HG02870 (cell line): ENCODE results near the gene HMMR.
"Not testable (repeated sequence)": the region's sequence is repeated elsewhere in the genome, so short reads cannot be mapped to it uniquely, and the experiment has no call there.

Source experiments
- ATAC-seq: cut with Tn5 transposase; IDR thresholded peaks from one replicate; pipeline ENCODE4 v1.9.1; 2021; ENCODE audit warnings: mild to moderate bottlenecking, moderate library complexity; ENCODE audit not compliant: unreplicated experiment

HMMR gene, protein sequence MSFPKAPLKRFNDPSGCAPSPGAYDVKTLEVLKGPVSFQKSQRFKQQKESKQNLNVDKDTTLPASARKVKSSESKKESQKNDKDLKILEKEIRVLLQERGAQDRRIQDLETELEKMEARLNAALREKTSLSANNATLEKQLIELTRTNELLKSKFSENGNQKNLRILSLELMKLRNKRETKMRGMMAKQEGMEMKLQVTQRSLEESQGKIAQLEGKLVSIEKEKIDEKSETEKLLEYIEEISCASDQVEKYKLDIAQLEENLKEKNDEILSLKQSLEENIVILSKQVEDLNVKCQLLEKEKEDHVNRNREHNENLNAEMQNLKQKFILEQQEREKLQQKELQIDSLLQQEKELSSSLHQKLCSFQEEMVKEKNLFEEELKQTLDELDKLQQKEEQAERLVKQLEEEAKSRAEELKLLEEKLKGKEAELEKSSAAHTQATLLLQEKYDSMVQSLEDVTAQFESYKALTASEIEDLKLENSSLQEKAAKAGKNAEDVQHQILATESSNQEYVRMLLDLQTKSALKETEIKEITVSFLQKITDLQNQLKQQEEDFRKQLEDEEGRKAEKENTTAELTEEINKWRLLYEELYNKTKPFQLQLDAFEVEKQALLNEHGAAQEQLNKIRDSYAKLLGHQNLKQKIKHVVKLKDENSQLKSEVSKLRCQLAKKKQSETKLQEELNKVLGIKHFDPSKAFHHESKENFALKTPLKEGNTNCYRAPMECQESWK

DNA sequence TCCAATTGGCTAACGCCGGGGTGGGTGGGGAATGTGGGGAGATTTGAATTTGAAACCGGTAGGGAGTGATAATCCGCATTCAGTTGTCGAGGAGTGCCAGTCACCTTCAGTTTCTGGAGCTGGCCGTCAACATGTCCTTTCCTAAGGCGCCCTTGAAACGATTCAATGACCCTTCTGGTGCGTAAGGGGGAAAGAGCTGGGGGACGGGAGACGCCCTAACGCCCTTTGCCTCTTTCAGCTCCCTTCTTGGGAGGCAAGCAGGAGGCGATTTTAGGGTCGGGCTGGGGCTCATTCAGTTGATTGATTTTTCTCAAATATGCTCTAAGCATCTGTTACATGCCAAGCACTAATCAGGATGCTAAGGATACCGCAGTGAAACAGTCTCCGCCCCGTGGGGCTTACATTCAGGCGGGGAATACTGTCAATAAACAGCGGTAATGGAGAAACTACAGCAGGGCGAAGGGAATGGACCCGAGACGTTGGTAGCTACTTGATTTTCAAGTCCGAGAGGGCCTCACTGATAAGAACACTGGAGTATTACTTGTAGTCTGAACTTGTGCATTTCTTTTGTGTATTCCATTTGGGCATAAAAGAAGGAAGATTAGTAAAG, at the start of gene HMMR:
HMMR (plus strand) TSS at position 71 of the 610 bp plus-strand sequence; CDS start at position 132, 61 bp downstream.
- ATAC-seq, result no peak

DNA sequence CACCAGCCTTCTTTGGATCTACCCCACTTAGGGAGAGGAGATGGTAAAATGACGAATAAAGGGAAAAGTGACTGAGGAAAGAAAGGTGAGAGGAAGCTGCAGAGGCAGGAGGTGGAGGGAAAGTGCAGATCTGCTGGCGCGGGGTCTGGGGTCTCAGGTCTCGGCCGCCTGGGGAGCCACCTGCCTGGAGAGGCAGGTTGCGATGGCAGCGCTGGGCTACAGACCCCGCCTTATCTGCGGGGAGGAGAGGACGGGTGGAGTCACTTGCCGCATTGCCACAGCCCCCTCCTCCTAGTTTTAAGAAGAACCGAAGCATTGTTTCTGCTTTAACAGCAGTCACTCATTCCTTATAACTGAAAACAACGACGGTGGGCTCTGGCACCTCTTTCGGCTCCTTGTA, 44.8 kb upstream of the HMMR start:
- not testable (repeated sequence) for ATAC-seq

DNA sequence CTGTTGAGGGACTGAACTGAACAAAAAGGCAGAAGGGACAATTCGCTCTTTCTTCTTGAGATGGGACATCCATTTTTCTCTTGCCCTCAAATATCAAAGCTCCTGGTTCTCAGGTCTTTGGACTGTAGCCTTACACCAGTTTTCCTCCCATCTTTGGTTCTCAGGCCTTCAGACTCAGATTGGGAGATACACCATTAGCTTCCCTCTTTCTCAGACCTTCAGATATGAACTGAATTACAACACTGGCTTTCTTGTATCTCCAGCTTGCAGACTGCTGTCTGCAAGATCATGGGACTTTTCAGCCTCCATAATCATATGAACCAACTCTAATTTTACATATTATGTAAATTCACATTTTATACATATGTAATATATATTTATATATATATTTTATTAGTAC, 35.6 kb upstream of the HMMR start:
- ATAC-seq, result no peak

DNA sequence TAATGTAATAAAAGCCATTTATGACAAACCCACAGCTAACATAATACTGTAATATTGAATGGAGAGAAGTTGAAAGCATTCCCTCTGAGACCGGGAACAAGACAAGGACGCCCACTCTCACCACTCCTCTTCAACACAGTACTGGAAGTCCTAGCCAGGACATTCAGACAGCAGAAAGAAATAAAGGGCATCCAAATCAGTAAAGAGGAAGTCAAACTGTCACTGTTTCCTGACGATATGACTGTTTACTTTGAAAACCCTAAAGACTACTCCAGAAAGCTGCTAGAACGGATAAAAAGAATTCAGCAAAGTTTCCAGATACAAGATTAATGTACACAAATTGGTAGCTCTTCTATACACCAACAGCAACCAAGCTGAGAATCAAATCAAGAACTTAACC, 34.3 kb upstream of the HMMR start:
- not testable (repeated sequence) for ATAC-seq

DNA sequence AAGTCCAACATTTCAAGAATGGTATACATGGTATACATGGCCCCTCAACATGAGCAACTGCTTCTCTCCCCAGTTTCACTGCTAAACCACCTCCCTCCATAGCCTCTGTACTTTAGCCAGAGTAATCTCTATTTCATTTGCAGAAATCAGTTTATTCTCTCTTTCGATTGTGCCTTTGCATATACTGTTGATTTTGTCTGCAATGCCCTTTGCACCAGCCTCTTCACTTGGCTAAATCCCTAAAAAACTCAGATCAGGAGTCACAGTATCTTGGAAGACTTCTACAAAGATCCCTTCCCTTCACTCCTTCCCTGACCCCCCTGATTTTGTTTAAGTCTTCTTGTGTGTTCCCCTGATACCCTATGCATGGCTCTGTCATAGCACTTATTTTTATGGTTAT, 27.9 kb upstream of the HMMR start:
- ATAC-seq, result no peak

DNA sequence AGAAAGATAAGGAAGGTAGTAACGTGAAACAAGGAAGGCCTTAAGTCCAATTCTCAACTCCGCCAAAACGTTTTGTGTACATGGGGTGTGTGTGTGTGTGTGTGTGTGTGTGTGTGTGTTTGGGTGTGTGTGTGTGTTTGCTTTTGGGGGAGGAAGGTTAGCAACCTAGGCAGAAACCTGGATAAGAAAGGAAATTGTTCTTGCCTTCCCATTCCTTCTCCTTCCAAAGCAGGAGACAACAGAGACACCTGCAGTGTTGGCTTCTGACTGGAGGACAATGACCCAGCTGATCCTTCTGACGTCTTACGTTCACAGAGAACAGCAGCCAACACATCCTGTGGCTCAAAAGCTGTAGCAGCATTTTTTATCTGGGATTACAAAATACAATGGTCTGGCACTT, 27.2 kb upstream of the HMMR start:
- ATAC-seq, result no peak

DNA sequence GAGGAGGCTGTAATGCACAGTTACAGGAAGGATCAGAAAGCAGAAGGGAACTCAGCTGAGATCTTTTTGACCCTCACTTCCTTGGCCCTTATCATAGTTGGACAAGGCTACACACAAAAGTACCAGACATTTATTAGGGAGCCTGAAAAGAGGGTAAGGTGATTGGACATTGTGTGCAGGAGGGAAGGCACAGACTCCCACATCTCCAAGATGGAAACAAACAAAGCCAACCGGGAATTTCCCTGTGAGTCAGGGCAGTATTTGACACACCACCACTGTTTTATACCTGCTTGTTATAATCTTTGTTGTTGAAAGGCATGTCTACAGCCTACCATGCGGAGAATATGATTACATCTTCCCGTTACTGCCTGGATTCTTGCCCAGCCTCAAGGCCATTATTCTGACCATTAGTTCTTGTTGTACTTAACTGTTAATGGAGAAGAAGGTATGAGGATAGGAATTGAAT, 26.0 kb upstream of the HMMR start:
- no peak for ATAC-seq

DNA sequence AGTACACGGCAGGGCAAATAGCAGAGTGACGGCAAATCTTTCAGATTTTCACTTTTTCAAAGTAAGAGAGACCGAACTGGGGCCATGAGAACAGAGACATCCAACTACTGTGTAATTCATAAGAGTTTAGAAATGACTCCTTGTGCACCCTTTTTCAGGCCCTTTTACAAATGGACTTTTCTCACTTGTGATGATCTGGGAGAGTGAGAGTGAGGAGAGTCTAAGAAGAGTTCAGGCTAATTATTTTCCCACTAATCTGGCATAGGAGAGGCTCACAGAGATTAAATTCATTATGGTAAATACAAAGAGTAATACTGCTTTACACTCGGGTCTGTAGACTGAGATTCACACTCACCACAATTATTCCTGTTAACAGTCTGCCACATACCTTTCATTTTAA, 23.9 kb upstream of the HMMR start:
- ATAC-seq, result no peak

DNA sequence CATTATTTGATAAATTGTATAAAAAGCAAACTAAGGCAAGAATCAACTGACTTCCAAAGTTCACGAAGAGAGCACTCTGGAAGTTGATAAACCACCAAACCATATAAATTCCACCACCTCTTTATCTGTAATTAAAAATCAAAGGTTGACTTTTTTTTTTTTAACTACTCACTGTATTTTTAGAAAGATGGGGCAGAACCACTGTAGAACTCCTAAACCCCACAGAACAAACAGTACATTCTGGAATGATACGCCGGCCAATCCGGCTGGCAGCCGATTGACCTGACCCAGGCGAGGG, 23.5 kb upstream of the HMMR start:
- ATAC-seq, result no peak

DNA sequence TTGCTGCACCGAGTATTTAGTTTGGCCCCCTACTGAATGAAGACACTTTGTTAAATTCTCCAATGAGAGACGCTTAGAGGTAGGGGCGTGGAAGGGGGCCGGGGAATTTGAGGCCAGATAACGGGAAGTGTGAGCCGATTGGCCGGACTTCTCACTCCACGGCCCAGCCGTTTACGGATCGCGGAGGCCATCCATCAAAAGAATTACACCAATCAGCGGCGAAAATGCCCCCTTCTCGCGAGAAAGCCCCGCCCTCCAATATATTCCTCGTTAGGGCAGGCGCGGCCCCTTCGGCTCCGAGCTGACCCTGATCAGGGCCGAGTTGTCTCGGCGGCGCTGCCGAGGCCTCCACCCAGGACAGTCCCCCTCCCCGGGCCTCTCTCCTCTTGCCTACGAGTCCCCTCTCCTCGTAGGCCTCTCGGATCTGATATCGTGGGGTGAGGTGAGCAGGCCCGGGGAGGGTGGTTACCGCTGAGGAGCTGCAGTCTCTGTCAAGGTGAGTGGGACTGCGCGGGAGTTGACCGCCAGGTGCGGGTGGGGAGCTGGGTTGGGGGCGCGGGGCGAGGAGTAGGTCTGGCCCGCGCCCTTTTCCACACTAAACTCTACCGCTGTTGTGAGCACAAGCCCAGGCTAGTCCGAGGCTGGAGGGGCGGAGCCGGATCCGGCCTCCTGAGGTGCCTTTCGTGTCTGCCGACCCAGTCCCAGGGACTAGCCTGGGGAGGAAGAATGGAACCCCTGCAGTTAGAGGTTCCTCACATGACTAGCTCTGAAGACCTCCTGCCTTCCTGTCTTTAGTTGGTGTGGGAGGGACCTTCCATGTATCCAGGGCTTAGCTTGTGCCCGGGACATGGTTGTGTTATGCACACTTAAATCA, 22.9 kb upstream of the HMMR start, which contains the start of gene CCNG1:
CCNG1 (plus strand) TSS at position 287 of the 874 bp plus-strand sequence. CDS start 1,662 bp downstream, outside the sequence.
- peak; percentile 94 for ATAC-seq

DNA sequence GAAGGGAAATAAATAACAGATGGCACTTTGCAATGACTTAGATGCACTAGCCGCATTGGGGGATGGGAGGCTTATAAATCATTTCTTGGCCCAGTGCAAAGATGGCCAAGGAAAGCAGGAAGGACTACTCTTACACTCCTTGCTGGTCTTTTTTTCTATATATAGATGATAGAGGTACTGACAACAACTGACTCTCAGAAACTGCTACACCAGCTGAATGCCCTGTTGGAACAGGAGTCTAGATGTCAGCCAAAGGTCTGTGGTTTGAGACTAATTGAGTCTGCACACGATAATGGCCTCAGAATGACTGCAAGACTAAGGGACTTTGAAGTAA, 21.4 kb upstream of the HMMR start:
- ATAC-seq, result peak; percentile 19

DNA sequence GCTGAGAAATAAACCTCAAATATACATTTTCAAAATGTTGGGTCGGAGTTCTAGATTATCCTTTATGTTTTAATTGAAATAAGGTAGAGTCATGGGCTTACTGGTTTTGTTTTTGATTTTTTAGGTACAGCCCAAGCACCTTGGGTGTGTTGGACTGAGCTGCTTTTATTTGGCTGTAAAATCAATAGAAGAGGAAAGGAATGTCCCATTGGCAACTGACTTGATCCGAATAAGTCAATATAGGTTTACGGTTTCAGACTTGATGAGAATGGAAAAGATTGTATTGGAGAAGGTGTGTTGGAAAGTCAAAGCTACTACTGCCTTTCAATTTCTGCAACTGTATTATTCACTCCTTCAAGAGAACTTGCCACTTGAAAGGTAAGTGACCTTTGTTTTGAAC, 19.5 kb upstream of the HMMR start:
- no peak for ATAC-seq

DNA sequence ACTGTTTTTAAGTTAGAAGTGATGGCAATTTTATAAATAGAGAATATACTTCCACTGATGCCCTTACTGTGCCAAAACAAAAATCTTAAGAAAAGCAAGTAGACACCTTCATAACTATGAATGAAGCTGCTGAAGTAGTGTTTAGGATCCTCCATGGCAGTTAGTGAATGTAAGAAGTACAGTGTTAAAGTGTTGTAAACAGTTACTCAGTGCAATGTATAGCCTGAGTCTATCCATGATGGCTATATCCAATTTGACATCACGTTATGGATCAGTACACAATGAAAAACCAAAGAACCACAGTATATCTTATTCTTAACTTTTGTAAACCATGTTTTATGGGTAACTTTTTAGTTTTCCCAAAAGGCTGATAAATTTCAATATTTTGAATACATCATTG, 15.9 kb upstream of the HMMR start:
- ATAC-seq, result no peak

DNA sequence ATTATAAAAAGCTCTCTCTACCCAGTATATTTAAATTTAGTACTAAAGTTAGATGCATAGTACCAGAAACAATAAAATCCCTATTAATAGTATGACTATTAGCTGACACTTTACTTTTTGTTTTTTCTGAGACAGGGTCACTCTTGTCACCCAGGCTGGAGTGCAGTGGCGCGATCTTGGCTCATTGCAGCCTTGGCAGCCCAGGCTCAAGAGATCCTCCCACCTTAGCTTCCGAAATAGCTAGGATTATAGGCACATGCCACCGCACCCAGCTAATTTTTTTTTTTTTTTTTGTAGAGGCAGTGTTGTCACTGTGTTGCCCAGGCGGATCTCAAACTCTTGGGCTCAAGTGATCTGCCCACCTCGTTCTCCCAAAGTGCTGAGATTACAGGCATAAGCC, 15.1 kb upstream of the HMMR start:
- no peak for ATAC-seq

DNA sequence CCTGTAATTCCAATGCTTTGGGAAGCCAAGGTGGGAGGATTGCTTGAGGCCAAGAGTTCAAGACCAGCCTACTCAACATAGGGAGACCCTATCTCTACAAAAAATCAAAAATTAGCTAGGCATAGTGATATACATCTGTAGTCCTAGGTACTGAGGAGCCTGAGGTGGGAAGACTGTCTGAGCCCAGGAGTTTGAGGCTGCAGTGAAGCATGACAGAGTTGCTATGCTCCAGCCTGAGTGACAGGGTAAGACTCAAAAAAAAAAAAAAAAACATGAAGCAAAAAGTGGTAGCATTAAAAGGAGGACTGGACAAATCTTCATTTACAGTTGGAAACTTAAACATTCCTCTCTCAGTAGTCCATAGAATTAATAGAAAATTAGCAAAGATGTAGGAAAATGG, 13.2 kb upstream of the HMMR start:
- no peak for ATAC-seq

DNA sequence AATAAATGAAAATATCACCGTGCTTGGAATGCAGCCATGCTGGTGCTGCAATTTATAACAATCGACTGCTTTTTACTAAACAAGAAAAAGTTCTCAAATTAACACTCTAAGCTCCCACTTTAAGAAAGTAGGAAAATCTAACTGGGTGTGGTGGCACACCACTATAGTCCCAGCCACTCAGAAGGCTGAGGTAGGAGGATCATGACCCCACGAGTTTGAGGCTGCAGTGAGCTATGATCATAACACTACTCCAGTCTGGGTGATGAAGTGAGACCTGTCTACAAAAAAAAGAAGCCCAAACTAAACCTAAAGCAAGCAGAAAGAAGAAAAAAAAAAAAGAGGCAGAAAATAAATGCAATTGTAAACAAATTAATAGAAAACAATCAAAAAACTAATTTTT, 12.6 kb upstream of the HMMR start:
- no peak for ATAC-seq

DNA sequence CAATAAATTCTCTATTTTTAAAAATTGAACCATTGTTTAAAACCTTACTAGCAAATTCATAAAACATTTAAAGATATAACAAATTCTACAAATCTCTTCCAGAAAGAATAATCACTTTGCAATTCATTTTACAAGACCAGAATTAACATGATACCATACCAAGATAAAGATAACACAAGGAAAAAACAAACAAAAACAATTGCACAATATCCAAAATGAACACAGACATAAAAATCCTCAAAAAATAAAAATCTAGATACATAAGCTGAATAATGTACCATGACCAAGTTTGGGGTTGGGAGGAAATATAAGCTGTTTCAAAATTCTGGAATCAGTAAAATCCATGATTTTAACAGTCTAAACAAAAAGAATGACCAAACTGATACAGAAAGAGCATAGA, 11.9 kb upstream of the HMMR start:
- no peak for ATAC-seq

DNA sequence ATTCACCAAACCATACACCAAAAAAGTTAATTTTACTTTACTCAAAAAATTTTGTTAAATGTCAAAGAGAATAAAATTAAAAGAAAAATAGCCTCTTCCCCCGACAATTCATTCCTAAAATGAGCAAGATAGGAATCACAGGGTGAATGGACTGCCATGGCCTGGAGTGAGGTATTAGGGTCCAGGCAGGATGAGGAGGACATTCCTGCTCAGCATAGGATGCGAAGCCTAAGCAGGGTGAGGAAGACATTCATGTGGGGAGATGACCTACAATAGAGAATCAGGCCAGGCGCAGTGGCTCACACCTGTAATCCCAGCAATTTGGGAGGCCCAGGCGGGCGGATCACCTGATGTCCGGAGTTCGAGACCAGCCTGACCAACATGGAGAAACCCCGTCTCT, 8.9 kb upstream of the HMMR start:
- no peak for ATAC-seq

DNA sequence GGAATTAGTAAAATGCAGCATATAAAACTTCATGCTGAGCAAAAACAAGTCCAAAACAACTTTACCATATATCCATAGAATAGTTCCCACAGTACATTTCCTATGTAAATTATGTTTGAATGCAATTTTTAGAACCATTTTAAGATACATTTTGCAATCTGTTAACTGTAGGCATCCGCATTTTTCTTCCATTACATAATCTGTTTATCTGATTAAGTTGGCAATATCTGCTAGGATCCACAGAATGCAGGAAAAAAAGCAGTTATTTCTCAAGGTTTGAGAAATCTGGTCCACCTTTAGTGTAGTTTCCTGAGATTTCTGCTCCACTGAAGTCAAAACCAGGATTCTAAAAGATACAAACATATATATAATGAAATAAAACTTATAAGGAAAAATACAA, 6.7 kb upstream of the HMMR start:
- no peak for ATAC-seq

DNA sequence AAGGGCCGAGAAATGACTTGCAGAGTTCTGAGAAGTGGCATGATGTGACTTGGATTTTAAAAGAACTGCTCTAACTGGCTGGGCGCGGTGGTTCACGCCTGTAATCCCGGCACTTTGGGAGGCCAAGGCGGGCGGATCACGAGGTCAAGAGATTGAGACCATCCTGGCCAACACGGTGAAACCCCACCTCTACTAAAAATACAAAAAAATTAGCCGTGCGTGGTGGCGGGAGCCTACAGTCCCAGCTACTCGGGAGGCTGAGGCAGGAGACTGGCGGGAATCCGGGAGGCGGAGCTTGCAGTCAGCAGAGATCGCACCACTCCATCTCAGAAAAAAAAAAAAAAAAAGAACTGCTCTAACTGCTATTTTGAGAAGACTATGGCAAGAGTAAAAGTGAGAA, 5.0 kb upstream of the HMMR start:
- not testable (repeated sequence) for ATAC-seq

DNA sequence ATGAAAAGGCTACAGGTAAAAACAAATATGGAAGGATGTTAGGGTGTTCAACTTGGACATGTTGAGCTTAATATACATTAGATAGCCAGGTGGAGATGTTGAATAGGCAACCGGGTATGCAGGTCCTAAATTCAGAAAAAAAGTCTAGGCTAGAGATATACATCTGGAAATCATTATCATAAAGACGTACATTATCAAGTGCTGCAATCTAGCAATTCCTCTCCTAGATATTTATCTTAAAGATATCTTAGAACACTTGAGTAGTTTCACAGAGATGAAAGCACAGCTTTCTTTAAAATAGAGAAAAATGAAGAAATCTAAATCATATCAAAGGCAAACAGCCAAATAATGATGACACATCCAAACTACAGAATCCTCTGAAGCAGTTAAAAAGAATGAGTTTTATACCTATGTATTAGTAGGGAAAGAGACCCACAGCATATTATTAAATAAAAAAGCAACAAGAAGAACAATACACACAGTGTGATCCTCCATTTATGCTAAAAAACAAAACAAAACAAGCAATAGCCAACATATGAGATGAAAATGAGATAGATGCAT, 4.3 kb upstream of the HMMR start:
- no peak for ATAC-seq
